Stimulated activated CD4-positive, alpha-beta T cell treated with anti-CD3 and anti-CD28 coated beads, Interleukin-1b, Interleukin-23, amount 100 ng/mL, for 48 hours (primary cell): ENCODE results near the gene DMKN.

Experiments
- DNase-seq: peaks from one replicate; pipeline ENCODE4 v3.0.0-alpha.2; 2020

The DMKN gene

DNA sequence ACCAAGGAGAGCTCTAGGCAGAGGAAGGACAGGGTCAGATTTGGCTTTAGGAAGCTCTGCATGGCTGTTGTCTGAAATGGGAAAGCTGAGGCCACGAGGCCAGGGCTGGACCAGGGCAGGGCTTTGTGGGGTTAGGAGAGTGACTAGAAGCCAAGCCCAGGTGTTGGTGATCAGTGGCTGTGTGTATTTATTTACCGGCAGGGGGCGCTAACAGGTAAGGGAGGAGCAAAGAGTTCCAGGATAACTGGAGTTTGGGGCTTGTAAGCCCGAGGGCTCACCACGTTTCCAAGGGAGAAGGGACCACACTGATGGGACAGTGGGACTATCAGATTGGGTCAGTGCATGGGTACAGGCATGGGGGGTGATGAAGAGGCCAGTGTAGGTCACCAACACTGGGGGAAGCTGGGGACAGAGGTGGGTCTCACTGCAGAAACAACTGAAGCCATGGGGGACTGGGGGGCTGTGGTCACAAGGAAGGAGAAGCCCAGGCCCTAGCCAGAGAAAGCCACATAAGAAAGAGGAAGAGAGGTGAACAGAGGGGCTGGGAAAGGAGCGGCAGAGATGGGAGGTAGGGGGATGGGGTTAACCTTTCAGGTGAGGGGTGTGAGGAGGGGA is 35.8 kb upstream of the DMKN start:
- DNase-seq = peak; percentile 50

DNA sequence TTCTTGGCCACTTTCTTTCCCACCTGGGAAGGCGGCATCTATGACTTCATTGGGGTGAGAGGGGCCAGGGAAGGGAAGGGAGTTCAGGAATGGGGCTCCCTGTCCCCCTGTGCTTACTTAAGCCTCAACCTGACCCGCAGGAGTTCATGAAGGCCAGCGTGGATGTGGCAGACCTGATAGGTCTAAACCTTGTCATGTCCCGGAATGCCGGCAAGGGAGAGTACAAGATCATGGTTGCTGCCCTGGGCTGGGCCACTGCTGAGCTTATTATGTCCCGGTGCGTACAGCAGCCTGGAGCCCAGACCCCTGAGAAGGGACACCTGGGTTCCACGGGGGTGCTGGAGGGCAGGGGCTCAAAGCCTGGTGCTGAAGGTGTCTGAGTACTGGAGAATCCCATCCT is 33.1 kb upstream of the DMKN start:
- no peak for DNase-seq

- DNase-seq = peak; percentile 81
Measured at GRCh38 chr19:35545855-35546381, 32.5 kb upstream of the DMKN start.

GRCh38 chr19:35545001-35545854 is 31.8 kb upstream of the DMKN start, which contains the start of gene TMEM147:
Gene TMEM147 (plus strand): TSS chr19:35545626. CDS start chr19:35545740, 114 bp downstream.
- peak; percentile 84 for DNase-seq

DNA sequence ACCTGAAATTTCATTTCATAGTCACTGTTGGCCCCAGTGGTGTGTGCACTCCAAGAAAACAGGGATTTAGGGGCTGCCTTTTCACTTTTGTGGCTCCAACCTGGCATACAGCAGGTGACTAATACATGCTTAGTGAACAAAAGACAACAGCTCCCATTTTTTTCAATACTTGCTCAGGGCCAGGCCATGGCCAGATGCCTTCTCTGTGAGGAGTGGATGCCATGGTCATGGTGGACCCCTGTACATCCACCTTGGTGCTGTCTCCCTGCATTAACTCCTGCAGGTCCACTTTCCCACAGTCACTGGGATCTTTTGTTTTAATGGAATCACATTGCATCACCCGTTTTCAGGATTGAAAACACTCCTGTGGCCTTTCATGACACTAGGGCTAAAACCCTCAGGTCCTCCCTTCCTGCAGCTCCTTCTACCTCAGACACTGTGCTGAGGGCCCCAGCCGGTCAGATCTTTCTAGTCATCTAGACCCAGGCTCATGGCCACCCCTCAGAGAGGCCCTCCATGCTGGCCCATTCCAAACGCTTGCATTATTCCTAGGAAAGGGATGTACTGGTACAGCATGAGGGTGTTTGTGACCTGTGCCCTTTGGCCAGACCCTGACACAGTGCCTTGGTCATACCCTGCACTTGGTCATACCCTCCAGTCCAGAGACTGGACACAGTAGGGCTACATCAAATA is 30.8 kb upstream of the DMKN start:
- DNase-seq = no peak

DNA sequence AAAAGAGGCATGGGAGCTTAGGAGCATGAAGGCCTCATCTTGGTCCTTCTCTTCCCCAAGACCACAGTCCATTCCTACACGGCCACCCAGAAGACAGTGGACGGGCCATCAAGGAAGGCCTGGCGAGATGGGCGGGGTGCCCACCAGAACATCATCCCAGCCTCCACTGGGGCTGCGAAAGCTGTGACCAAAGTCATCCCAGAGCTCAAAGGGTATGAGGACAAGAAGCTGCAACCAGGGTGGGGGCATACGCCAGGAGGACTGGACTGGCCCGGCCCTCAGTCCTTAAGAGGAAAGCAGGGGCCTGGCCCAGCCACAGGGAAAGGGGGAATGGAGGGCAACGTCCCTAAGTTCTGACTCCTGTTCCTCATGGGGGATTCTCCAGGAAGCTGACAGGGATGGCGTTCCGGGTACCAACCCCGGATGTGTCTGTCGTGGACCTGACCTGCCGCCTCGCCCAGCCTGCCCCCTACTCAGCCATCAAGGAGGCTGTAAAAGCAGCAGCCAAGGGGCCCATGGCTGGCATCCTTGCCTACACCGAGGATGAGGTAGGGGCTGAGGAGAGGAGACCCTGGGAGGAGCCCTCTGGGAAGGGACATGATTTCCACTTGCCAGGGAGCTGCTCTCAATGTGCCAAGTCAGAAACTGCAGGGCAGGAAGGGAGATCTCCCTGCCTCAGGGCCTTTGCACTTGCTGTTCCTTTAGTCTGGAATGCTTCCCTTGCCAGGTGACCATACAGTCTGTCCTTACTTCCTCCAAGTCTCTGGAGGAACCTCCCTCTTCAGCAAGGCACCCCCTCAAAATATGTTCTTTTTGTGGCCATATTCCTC is 30.0 kb upstream of the DMKN start:
- DNase-seq = no peak

- no peak for DNase-seq
Measured at GRCh38 chr19:35542209-35542608, 28.8 kb upstream of the DMKN start.

DNA sequence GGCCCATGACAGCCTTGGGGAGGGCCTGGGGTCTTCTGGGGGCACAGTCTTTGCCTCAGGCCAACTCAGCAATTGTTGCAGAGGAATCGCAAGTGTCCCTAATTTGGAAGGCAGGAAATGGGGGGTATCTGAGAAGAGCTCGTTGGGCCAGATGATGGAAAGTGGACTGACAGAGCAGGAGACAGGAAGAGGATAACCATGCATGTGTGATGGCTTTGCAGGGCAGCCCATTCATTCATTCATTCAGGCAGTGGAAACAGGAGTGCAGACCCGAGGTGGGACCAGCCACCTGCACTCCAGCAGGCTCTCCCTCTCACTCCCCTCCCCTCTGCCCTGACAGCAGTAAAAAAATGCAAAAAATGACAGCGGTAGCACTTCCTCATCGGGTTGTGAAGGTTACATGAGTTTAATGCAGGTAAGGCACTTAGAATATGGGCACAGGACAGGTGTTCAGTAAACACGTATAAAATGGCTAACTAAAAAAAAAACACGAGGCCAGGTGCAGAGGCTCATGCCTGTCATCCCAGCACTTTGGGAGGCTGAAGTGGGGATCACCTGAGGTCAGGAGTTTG is 27.0 kb upstream of the DMKN start:
- no peak for DNase-seq

DNA sequence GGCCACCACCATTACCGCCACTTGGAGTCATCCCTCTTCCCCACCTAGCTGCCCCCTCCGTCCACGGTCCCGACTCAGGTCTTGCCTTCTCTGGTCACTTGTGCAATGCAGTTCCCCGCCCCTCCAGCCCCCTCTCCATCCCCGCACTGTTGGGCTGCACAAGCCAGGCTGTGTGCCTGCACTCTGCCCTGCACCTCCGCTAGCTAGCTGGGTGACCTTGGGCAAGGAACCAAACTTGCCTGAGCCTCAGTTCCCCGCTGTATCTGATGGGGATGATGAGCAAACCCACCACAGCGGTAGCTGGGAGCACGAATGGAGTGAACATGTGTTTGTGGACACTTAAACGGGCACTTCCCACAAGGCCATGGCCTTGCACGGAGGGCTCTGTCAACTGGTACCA is 26.4 kb upstream of the DMKN start:
- no peak for DNase-seq

GRCh38 chr19:35539314-35539713 is 25.9 kb upstream of the DMKN start:
- DNase-seq = no peak

GRCh38 chr19:35534803-35535480 is 21.5 kb upstream of the DMKN start:
- no peak for DNase-seq

DNA sequence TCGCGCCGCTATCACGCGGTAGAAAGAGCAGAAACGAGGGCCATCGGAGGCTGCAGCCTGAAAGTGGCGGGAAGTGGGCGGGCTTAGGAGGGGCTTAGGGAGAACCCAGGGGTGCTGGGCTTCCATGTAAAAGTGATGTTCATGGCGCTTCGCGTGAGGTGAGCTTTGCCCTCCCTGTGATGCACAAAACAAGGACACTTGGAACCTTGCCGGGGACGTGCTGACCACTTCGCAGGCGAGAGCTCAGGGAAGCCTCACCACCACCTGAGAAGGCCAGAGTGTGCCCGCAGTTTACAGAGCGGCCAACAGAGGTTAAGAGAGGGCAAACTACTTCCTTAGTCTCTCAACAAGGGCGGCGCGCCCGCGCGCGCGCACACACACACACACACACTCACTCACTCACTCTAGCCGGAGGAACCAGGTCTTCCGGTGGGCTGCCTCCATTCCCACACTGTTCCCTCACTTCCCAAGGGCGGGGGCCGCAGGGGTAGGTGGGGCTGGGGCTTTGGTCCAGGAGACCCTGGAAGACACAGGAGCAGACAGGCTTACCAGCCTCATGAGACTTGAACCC is 20.5 kb upstream of the DMKN start:
- DNase-seq = peak; percentile 25

GRCh38 chr19:35533201-35533821 is 19.9 kb upstream of the DMKN start, which contains the start of gene GAPDHS:
Gene GAPDHS (plus strand): TSS chr19:35533456. CDS start chr19:35533528, 72 bp downstream.
- DNase-seq = no peak

DNA sequence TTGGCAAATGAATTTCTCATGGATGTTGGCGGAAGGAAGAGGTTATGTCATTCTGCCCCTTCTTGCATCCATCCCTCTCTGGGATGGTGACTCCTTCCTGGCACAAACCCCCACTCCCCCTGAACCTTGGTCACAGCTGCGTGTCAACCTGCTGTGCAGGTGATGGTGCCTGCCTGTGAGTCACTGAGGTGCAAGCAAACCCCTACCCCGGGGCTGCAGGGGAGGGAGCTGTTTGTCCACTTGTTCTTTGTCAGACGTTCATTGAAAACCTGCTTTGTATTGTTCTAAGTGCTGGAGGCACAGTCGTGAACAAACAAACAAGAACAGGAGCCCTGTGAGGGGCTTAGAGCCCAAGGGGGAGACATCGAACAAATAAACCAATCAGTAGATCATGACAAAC is 17.8 kb upstream of the DMKN start:
- no peak for DNase-seq

- no peak for DNase-seq
Measured at GRCh38 chr19:35529241-35530218, 16.1 kb upstream of the DMKN start.

- DNase-seq = no peak
Measured at GRCh38 chr19:35528218-35529038, 15.0 kb upstream of the DMKN start, which contains the start of gene SBSN. Gene SBSN (minus strand): TSS chr19:35528311. CDS start chr19:35528281, 30 bp downstream.

DNA sequence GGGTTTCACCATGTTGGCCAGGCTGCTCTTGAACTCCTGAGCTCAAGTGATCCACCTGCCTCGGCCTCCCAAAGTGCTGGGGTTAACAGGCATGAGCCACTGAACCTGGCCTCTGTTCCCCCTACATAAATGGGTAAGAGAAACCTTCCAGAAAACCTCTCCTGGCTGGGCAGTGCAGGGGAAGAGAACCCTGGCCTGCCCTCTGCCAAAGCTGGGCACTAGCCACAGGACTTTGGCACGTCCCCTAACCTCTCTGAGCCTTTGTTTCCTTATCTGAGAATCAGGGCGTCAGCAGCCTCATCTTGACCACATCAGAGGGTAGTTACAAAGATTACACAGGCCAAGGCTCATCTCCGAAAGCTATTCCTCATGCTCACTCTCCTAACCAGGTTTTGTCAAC is 12.4 kb upstream of the DMKN start:
- DNase-seq = no peak

DNA sequence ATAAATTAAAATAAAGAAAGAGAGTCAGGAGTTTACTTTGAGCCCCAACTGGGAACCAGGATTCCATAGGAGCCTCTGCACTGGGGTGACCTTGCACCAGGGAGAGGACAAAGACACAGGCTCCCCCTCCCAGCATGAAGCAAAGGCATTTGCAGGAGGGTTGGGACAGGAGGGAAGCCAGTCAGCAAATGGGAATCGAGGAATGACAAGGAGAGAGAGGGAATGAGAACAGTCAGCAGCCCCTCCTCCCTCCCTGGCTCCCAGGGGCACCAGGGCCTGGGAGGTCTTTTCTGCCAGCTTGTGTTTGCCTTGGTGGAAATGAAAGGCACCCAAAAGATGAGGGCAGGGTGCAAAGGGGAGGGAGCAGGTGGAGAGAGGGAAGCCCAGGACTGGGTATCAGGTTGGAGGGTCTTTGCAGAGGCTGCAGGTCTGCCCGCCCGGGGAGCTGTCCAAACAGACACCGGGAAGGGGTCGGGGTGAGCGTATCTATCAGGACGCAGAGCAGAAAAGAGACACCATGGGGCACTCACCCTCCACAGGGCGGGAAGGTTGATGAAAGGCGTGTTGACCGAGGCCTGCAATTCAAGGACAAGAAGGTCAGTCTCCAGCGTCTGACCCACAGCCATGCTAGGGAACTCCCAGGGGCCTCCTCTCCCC is 10.9 kb upstream of the DMKN start:
- no peak for DNase-seq
